SK-N-SH (cell line): ENCODE results near the gene SNX1. TPM values are rescaled to one million over a fixed set of nuclear protein-coding genes. Genes with fewer than 3 reads are reported as not detected.

Experiments used
- CTCF ChIA-PET: fragments of 300-600, 350-600 bp; formaldehyde crosslinking; extraction: SDS; loops from one replicate; lab custom pipeline; 2021; lab: Yijun Ruan, JAX
- POLR2A ChIA-PET: fragments of 350-600 bp; sonication (Branson Sonifier 250); formaldehyde crosslinking; extraction: SDS; loops from one replicate; lab custom pipeline; 2020; ENCODE audit warnings: antibody characterized with exemption, inconsistent platforms; lab: Yijun Ruan, JAX
- DNase-seq: peaks from one replicate; pipeline ENCODE4 v3.0.0; 2012
- H2AFZ ChIP-seq: fragments of 200-600 bp; sonication (generic); 2 replicates; pipeline ENCODE4 v1.8.1; 2016; ENCODE audit warnings: antibody characterized with exemption, mild to moderate bottlenecking, low read depth
- H3F3A ChIP-seq: fragments of 200-600 bp; sonication (generic); replicated peaks from 2 replicates; pipeline ENCODE3; 2016; ENCODE audit warnings: antibody characterized with exemption, mild to moderate bottlenecking; ENCODE audit not compliant: insufficient read depth
- H3K27ac ChIP-seq, 2 experiments: fragments of 200-500 bp in 1 of 2; fragments of 200-600 bp in 1 of 2; sonication (Bioruptor generic) in 1 of 2; sonication (generic), shearing (Covaris generic) in 1 of 2; 2 replicates each; pipeline versions ENCODE4 v1.5.1 to v1.6.1; 2014 to 2016; ENCODE audit warnings: low read depth in 2 of 2, inconsistent platforms in 1 of 2, low read length in 1 of 2, mild to moderate bottlenecking in 1 of 2, mixed read lengths in 1 of 2
- H3K27me3 ChIP-seq: fragments of 200-600 bp; sonication (generic), shearing (Covaris generic); 2 replicates; pipeline ENCODE4 v1.6.1; 2016; ENCODE audit warnings: mixed run types; ENCODE audit not compliant: insufficient read depth
- H3K36me3 ChIP-seq, 2 experiments: fragments of 200-500 bp in 1 of 2; fragments of 200-600 bp in 1 of 2; sonication (Bioruptor generic) in 1 of 2; sonication (generic) in 1 of 2; replicated peaks in 1 of 2; 2 replicates each; pipeline versions ENCODE3 to v1.5.1; 2014 to 2016; ENCODE audit warnings: low read length in 1 of 2, mild to moderate bottlenecking in 1 of 2; ENCODE audit not compliant: insufficient read depth in 2 of 2, control insufficient read depth in 1 of 2
- H3K4me1 ChIP-seq, 2 experiments: fragments of 200-500 bp in 1 of 2; fragments of 200-600 bp in 1 of 2; sonication (Bioruptor generic) in 1 of 2; sonication (generic), shearing (Covaris generic) in 1 of 2; 2 replicates each; pipeline versions ENCODE4 v1.5.1 to v1.6.1; 2014 to 2016; ENCODE audit warnings: low read depth in 1 of 2, low read length in 1 of 2, mixed run types in 1 of 2; ENCODE audit not compliant: insufficient read depth in 2 of 2, control insufficient read depth in 1 of 2
- H3K4me2 ChIP-seq: fragments of 200-600 bp; sonication (generic), shearing (Covaris generic); 2 replicates; pipeline ENCODE4 v1.6.1; 2017; ENCODE audit warnings: mixed run types
- H3K4me3 ChIP-seq, 2 experiments: fragments of 200-500 bp in 1 of 2; fragments of 200-600 bp in 1 of 2; sonication (Bioruptor generic) in 1 of 2; sonication (generic), shearing (Covaris generic) in 1 of 2; 2 replicates each; pipeline versions ENCODE4 v1.5.1 to v1.8.1; 2014 to 2016; ENCODE audit warnings: low read depth in 2 of 2, inconsistent platforms in 1 of 2, low read length in 1 of 2, mild to moderate bottlenecking in 1 of 2, mixed read lengths in 1 of 2, moderate library complexity in 1 of 2
- H3K79me2 ChIP-seq: fragments of 200-600 bp; sonication (generic); 2 replicates; pipeline ENCODE4 v1.8.1; 2017; ENCODE audit warnings: mild to moderate bottlenecking; ENCODE audit not compliant: insufficient read depth
- H3K9ac ChIP-seq: fragments of 200-600 bp; sonication (generic); 2 replicates; pipeline ENCODE4 v1.6.1; 2017; ENCODE audit warnings: mixed run types
- H3K9me2 ChIP-seq: fragments of 200-600 bp; sonication (generic); 2 replicates; pipeline ENCODE4 v1.6.1; 2017; ENCODE audit warnings: mixed run types
- H3K9me3 ChIP-seq: fragments of 200-600 bp; sonication (generic); 2 replicates; pipeline ENCODE4 v1.6.1; 2017; ENCODE audit warnings: mixed run types, mild to moderate bottlenecking, moderate library complexity
- H4K20me1 ChIP-seq: fragments of 200-600 bp; sonication (generic); 2 replicates; pipeline ENCODE4 v1.6.1; 2017; ENCODE audit warnings: mild to moderate bottlenecking, mixed run types; ENCODE audit not compliant: insufficient read depth
- ELF1 ChIP-seq: IDR thresholded peaks from 2 replicates; pipeline ENCODE4 v1.4.0; 2012
- EP300 ChIP-seq, 2 experiments: IDR thresholded peaks; 2 replicates each; pipeline versions ENCODE4 v1.4.0 to v1.6.1; 2012; ENCODE audit warnings: borderline replicate concordance in 1 of 2, low read depth in 1 of 2, low read length in 1 of 2
- EZH2phosphoT487 ChIP-seq: fragments of 200-600 bp; sonication (generic); IDR thresholded peaks from 2 replicates; pipeline ENCODE4 v1.6.1; 2017; ENCODE audit warnings: low read depth, mixed run types, mild to moderate bottlenecking, antibody characterized with exemption, moderate library complexity, borderline replicate concordance
- GABPA ChIP-seq: IDR thresholded peaks from 2 replicates; pipeline ENCODE4 v1.4.0; 2012; ENCODE audit warnings: low read depth, mild to moderate bottlenecking
- GATA2 ChIP-seq: sonication (generic); formaldehyde crosslinking; IDR thresholded peaks from 2 replicates; pipeline ENCODE4 v1.5.0; 2020; ENCODE audit warnings: mild to moderate bottlenecking, missing genetic modification reagents
- JUND ChIP-seq: IDR thresholded peaks from 2 replicates; pipeline ENCODE4 v1.4.0; 2012
- MAX ChIP-seq: IDR thresholded peaks from 2 replicates; pipeline ENCODE4 v1.4.0; 2012; ENCODE audit warnings: low read depth
- MXI1 ChIP-seq: IDR thresholded peaks from 2 replicates; pipeline ENCODE4 v1.6.1; 2012; ENCODE audit warnings: mild to moderate bottlenecking, low read depth, low read length, improper control_type of control experiment
- NFIC ChIP-seq: IDR thresholded peaks from 2 replicates; pipeline ENCODE4 v1.4.0; 2012; ENCODE audit warnings: borderline replicate concordance
- NRF1 ChIP-seq: IDR thresholded peaks from 2 replicates; pipeline ENCODE4 v1.6.1; 2012; ENCODE audit warnings: low read depth, mild to moderate bottlenecking, low read length
- POLR2AphosphoS5 ChIP-seq: IDR thresholded peaks from 2 replicates; pipeline ENCODE4 v1.6.1; 2012; ENCODE audit warnings: low read depth, low read length
- RAD21 ChIP-seq: IDR thresholded peaks from 2 replicates; pipeline ENCODE4 v1.6.1; 2012; ENCODE audit warnings: mild to moderate bottlenecking, low read length
- RCOR1 ChIP-seq: fragments of 150-350 bp; IDR thresholded peaks from 2 replicates; pipeline ENCODE4 v1.6.1; 2017; ENCODE audit warnings: antibody characterized with exemption, low read length
- RFX5 ChIP-seq: IDR thresholded peaks from 2 replicates; pipeline ENCODE4 v1.6.1; 2012; ENCODE audit warnings: mild to moderate bottlenecking, improper control_type of control experiment, low read length
- SIN3A ChIP-seq: IDR thresholded peaks from 2 replicates; pipeline ENCODE4 v1.6.1; 2012; ENCODE audit warnings: low read depth, mild to moderate bottlenecking, low read length, moderate library complexity, borderline replicate concordance
- TAF1 ChIP-seq: IDR thresholded peaks from 2 replicates; pipeline ENCODE4 v1.6.1; 2012; ENCODE audit warnings: low read depth, mild to moderate bottlenecking, low read length, moderate library complexity, borderline replicate concordance
- TCF12 ChIP-seq: IDR thresholded peaks from 2 replicates; pipeline ENCODE4 v1.4.0; 2012
- YY1 ChIP-seq: IDR thresholded peaks from 2 replicates; pipeline ENCODE4 v1.4.0; 2012; ENCODE audit warnings: low read depth, mild to moderate bottlenecking
- ZBTB33 ChIP-seq: IDR thresholded peaks from 2 replicates; pipeline ENCODE4 v1.4.0; 2012; ENCODE audit warnings: low read depth, borderline replicate concordance
- WGBS: methylation state at CpG from one replicate; pipeline ENCODE4 v1.1.6; 2017; ENCODE audit warnings: low lambda C conversion rate; 5-methylcytosine and 5-hydroxymethylcytosine counted together
- polyA plus RNA-seq, 3 experiments: library from polyadenylated mRNA; depleted of rRNA; stranded (reverse); fragments of >200 nt; gene quantifications; 2 replicates each; pipeline ENCODE4 v1.2.3, GENCODE V29; 2012
- TF ChIP-seq, protein P1 (sequence below): fragments of 200-600 bp; sonication (generic); IDR thresholded peaks from 2 replicates; pipeline ENCODE4 v1.6.1; 2017; ENCODE audit warnings: antibody characterized with exemption, mild to moderate bottlenecking, moderate library complexity

Gene SNX1
- polyA plus RNA-seq, 1 of the 3 experiments (the other 2 are of a cell fraction), result 80.7 TPM

- Histone ChIP-seq H3K4me3 (no peak overlapping the region; a peak in 1 of 4 replicates), H4K20me1 (no peaks in the 10 kb centered on the region), H3K27me3 (no peaks in the 10 kb centered on the region), H3F3A (peaks cover 11% of the 10 kb centered on the region), H3K27ac (peak overlapping the region in 1 of 2 experiments; percentile 89; a peak in 2 of 4 replicates), H3K9me3 (no peaks in the 10 kb centered on the region), H3K79me2 (no peaks in the 10 kb centered on the region), H3K4me1 (peaks cover 0 to 33% of the 10 kb centered on the region in 2 experiments; a peak in 2 of 4 replicates), H3K9ac (no peak overlapping the region), H2AFZ (no peak overlapping the region), H3K9me2 (no peaks in the 10 kb centered on the region), H3K36me3 (peaks cover 0 to 27% of the 10 kb centered on the region in 2 experiments), H3K4me2 (no peak overlapping the region)
- 68% methylated on average over 3 of the region's 3 CpGs for WGBS
- CTCF ChIA-PET, result interaction anchor here (1.1 to 1.8 kb wide), 5 partner anchors 9 to 79 kb away, joined by 3 to 6 read pairs (median 4); partner anchors contain the start of gene SNX1
- POLR2A ChIA-PET, result interaction anchor here (1.3 to 1.8 kb wide), 5 partner anchors 14 to 53 kb away, joined by 3 to 9 read pairs (median 5); partner anchors contain the start of genes CIAO2A, PPIB and SNX1
- TF ChIP-seq EP300 (IDR thresholded peaks at IDR 0.05; ENCODE audit: borderline replicate concordance in 1 of 2, low read depth in 1 of 2, low read length in 1 of 2) (no peak), EZH2phosphoT487 (no peak), GATA2 (CRISPR knock-in tag) (no peak), ZBTB33 (no peak), ELF1 (no peak)
- DNase-seq, result no peak
Measured at GRCh38 chr15:64146520-64146884, 50.7 kb downstream of the SNX1 start.

DNA sequence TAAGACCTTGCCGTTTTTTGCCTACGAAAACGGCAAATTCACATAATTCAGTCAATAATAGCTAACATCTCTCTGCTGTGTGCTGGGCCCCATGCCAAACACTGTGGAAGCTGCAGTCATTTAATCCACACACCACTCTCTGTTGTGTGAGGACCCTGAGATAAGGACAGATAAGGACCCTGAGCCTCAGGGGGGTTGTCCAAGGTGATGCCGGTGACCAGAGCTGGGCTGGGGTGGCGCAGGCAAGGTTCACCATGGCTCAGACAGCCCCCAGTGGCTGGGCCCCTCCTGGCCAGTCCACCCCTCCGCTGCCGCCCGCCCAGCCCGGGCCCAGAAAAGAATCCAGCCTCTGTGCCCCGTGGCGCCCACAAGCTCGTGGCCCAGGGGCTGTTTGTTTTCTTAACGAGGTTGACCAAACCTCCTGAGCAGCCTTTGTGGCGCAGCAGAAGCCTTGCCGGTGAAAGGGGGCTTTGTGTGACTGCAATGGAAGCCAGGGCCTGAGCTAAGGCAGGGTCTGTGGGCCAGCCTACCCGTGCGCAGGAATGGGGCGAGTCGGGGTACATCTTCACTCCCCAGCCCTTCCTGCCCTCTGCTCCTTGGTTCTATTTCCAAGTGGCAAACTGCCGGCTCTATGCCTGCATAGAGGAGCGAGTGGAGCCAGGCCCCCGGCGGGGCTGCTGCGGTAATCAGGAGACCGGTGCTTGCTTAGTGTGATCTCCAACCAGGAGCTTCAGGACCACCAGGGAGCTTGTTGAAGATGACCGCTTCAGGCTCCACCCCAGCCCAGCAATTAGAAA, 51.3 kb downstream of the SNX1 start:
- Histone ChIP-seq H2AFZ (no peak overlapping the region), H3K9me3 (no peaks in the 10 kb centered on the region), H3K9me2 (no peaks in the 10 kb centered on the region), H4K20me1 (no peaks in the 10 kb centered on the region), H3K27ac (peak overlapping the region in 1 of 2 experiments; percentile 89; a peak in 2 of 4 replicates), H3F3A (peaks cover 11% of the 10 kb centered on the region), H3K4me3 (no peak overlapping the region; a peak in 2 of 4 replicates), H3K4me2 (no peak overlapping the region), H3K36me3 (peaks cover 0 to 25% of the 10 kb centered on the region in 2 experiments), H3K27me3 (no peaks in the 10 kb centered on the region), H3K4me1 (peaks cover 0 to 36% of the 10 kb centered on the region in 2 experiments; a peak in 2 of 4 replicates), H3K9ac (no peak overlapping the region), H3K79me2 (no peaks in the 10 kb centered on the region)
- peak; percentile 94 for DNase-seq
- POLR2A ChIA-PET, result interaction anchor here (1.3 to 1.8 kb wide), 5 partner anchors 13 to 54 kb away, joined by 3 to 9 read pairs (median 5); partner anchors contain the start of genes CIAO2A, PPIB and SNX1
- 60% methylated on average over 11 of the region's 26 CpGs for WGBS
- CTCF ChIA-PET, result interaction anchor here (0.9 to 1.8 kb wide), 7 partner anchors 8 to 80 kb away, joined by 3 to 6 read pairs (median 4); partner anchors contain the start of genes PPIB and SNX1
- TF ChIP-seq ZBTB33 (no peak), EP300 (IDR thresholded peaks at IDR 0.05; ENCODE audit: borderline replicate concordance in 1 of 2, low read depth in 1 of 2, low read length in 1 of 2) (peak in 1 of 2 experiments; percentile 69; a peak in 2 of 4 replicates), YY1 (no peak), EZH2phosphoT487 (no peak), GABPA (no peak), SIN3A (no peak), POLR2AphosphoS5 (no peak), RFX5 (no peak), MXI1 (peak; percentile 43; the same call in 1 of the 2 replicates), ELF1 (no peak), MAX (no peak), TCF12 (no peak), RAD21 (peak; percentile 8; the same call in 1 of the 2 replicates), TAF1 (no peak), JUND (no peak), NRF1 (no peak), RCOR1 (peak; percentile 77), NFIC (0 out of 2 replicates have a peak, but pooled peaks have one; percentile 30)
- TF ChIP-seq, protein P1, sequence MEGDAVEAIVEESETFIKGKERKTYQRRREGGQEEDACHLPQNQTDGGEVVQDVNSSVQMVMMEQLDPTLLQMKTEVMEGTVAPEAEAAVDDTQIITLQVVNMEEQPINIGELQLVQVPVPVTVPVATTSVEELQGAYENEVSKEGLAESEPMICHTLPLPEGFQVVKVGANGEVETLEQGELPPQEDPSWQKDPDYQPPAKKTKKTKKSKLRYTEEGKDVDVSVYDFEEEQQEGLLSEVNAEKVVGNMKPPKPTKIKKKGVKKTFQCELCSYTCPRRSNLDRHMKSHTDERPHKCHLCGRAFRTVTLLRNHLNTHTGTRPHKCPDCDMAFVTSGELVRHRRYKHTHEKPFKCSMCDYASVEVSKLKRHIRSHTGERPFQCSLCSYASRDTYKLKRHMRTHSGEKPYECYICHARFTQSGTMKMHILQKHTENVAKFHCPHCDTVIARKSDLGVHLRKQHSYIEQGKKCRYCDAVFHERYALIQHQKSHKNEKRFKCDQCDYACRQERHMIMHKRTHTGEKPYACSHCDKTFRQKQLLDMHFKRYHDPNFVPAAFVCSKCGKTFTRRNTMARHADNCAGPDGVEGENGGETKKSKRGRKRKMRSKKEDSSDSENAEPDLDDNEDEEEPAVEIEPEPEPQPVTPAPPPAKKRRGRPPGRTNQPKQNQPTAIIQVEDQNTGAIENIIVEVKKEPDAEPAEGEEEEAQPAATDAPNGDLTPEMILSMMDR, result no peak
